SK-N-SH treated with all-trans-retinoic acid at 6 μM for 48 hours (cell line): ENCODE data around the gene KCNMB1.

Experiments used
- ATAC-seq: fragments of 200-7000 bp; cut with Tn5 transposase; 3 replicates; pipeline ENCODE4 v1.9.1; 2020; ENCODE audit warnings: mild to moderate bottlenecking, moderate library complexity
- ARNTL ChIP-seq: fragments of 450-650 bp; formaldehyde crosslinking; IDR thresholded peaks from 2 replicates; pipeline ENCODE4 v1.5.0; 2020; ENCODE audit warnings: low read depth, mild to moderate bottlenecking, moderate library complexity, borderline replicate concordance
- CSDC2 ChIP-seq: fragments of 250-450 bp; sonication (Bioruptor Pico); IDR thresholded peaks from 2 replicates; pipeline ENCODE4 v1.5.0; 2020; ENCODE audit warnings: mild to moderate bottlenecking, moderate library complexity
- CSRNP3 ChIP-seq: fragments of 250-450 bp; sonication (Bioruptor Pico); IDR thresholded peaks from 2 replicates; pipeline ENCODE4 v1.5.1; 2021; ENCODE audit warnings: mild to moderate bottlenecking, moderate library complexity
- ESRRG ChIP-seq: fragments of 250-450 bp; sonication (Bioruptor Pico); IDR thresholded peaks from 2 replicates; pipeline ENCODE4 v1.6.1; 2021; ENCODE audit warnings: mild to moderate bottlenecking
- GLIS3 ChIP-seq: fragments of 250-450 bp; sonication (Bioruptor Pico); IDR thresholded peaks from 2 replicates; pipeline ENCODE4 v1.5.0; 2020; ENCODE audit warnings: mild to moderate bottlenecking, moderate library complexity
- OSR1 ChIP-seq: fragments of 250-450 bp; sonication (Bioruptor Pico); IDR thresholded peaks from 2 replicates; pipeline ENCODE4 v1.8.0; 2022; ENCODE audit warnings: moderate library complexity, mild to moderate bottlenecking, inconsistent platforms
- POU6F1 ChIP-seq: fragments of 250-450 bp; sonication (Bioruptor Pico); IDR thresholded peaks from 2 replicates; pipeline ENCODE4 v1.8.0; 2021; ENCODE audit warnings: low read depth, mild to moderate bottlenecking, moderate library complexity, borderline replicate concordance
- PPARA ChIP-seq: fragments of 250-450 bp; sonication (Bioruptor Pico); IDR thresholded peaks from 2 replicates; pipeline ENCODE4 v1.5.0; 2020; ENCODE audit warnings: mild to moderate bottlenecking, borderline replicate concordance
- RARB ChIP-seq: fragments of 250-450 bp; sonication (Bioruptor Pico); IDR thresholded peaks from 2 replicates; pipeline ENCODE4 v1.8.0; 2021; ENCODE audit warnings: mild to moderate bottlenecking, moderate library complexity
- SNAI2 ChIP-seq: fragments of 250-450 bp; sonication (Bioruptor Pico); IDR thresholded peaks from 2 replicates; pipeline ENCODE4 v1.5.0; 2020; ENCODE audit warnings: mild to moderate bottlenecking, moderate library complexity
- TCF4 ChIP-seq: fragments of 250-450 bp; sonication (Bioruptor Pico); IDR thresholded peaks from 2 replicates; pipeline ENCODE4 v1.8.0; 2021; ENCODE audit warnings: mild to moderate bottlenecking, moderate library complexity, borderline replicate concordance
- TOX ChIP-seq: fragments of 250-450 bp; sonication (Bioruptor Pico); IDR thresholded peaks from 2 replicates; pipeline ENCODE4 v1.8.0; 2021; ENCODE audit warnings: mild to moderate bottlenecking, moderate library complexity, borderline replicate concordance
- ZC3H10 ChIP-seq: fragments of 250-450 bp; sonication (Bioruptor Pico); IDR thresholded peaks from 2 replicates; pipeline ENCODE4 v1.5.1; 2021; ENCODE audit warnings: mild to moderate bottlenecking, moderate library complexity
- ZFP3 ChIP-seq: fragments of 250-450 bp; sonication (Bioruptor Pico); IDR thresholded peaks from 2 replicates; pipeline ENCODE4 v1.5.0; 2020; ENCODE audit warnings: mild to moderate bottlenecking, moderate library complexity
- ZFP30 ChIP-seq: fragments of 450-650 bp; formaldehyde crosslinking; IDR thresholded peaks from 2 replicates; pipeline ENCODE4 v1.5.0; 2022; ENCODE audit warnings: mild to moderate bottlenecking, moderate library complexity
- ZNF565 ChIP-seq: fragments of 450-650 bp; formaldehyde crosslinking; conservative IDR thresholded peaks from 2 replicates; pipeline ENCODE4 v1.5.0; 2020; ENCODE audit warnings: low read depth, mild to moderate bottlenecking, moderate library complexity
- ZNF8 ChIP-seq: fragments of 450-650 bp; formaldehyde crosslinking; IDR thresholded peaks from 2 replicates; pipeline ENCODE4 v1.5.0; 2020; ENCODE audit warnings: mild to moderate bottlenecking, moderate library complexity
- TF ChIP-seq, protein P1 (sequence below): fragments of 250-450 bp; sonication (Bioruptor Pico); IDR thresholded peaks from 2 replicates; pipeline ENCODE4 v1.5.1; 2020; ENCODE audit warnings: low read depth, mild to moderate bottlenecking, moderate library complexity

KCNMB1 gene

DNA sequence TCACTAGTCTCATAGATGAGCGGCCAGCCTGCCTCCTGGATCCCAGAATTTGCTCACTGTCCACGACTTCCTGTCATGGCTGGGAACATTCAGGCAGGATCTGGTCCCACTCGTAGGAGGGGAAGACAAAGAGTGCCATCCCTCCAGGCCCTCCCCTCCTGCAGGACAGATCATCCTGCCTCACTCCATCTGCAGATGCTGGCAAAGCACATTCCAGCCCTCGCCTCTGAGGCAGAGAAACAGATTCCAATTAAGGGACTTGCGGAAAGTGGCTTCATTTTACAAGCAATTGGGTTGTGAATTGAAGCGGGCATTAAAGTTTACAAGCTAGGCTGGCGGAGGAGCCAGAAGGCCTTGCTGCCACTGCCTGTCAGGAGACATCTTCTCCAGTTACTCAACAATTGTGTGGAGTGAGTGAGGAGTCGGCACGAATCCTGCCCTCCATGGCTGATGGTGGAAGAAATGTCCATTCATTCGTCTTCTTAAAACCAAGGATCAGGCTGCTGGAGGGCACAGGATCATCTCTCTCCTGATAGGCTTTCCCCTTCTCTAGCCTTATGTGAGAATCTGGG lies 41.8 kb upstream of the KCNMB1 start:
- no peak for ATAC-seq
- TF ChIP-seq, protein P1, sequence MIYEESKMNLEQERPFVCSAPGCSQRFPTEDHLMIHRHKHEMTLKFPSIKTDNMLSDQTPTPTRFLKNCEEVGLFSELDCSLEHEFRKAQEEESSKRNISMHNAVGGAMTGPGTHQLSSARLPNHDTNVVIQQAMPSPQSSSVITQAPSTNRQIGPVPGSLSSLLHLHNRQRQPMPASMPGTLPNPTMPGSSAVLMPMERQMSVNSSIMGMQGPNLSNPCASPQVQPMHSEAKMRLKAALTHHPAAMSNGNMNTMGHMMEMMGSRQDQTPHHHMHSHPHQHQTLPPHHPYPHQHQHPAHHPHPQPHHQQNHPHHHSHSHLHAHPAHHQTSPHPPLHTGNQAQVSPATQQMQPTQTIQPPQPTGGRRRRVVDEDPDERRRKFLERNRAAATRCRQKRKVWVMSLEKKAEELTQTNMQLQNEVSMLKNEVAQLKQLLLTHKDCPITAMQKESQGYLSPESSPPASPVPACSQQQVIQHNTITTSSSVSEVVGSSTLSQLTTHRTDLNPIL (CRISPR knock-in tag), result no peak
- TF ChIP-seq ZNF8 (no peak), ESRRG (CRISPR knock-in tag) (no peak), ZFP30 (no peak), OSR1 (CRISPR knock-in tag) (no peak), POU6F1 (no peak), SNAI2 (no peak), ARNTL (CRISPR knock-in tag) (no peak), ZC3H10 (CRISPR knock-in tag) (no peak), TOX (CRISPR knock-in tag) (no peak), TCF4 (CRISPR knock-in tag) (no peak)

DNA sequence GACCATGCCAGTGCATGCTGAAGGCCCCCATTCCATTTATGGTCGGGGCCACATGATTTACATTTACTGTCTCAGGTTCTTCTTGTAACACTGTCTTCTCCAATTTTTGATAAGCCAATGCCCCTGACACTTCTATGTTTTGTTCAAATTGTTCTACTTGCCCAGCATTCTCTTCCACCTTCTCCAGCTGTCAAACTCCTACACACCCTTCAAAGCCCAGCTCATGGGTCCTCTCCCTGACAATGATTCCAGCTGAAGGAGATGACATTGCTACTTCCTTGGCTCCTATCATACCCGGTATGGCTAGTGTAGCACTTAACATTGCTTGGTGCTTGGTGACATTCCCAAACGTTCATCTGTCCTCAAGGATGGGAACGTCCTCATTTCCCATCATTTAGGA lies 41.1 kb upstream of the KCNMB1 start:
- peak; percentile 91 for TF ChIP-seq ZFP3 (CRISPR knock-in tag)
- no peak for TF ChIP-seq ZC3H10 (CRISPR knock-in tag)
- ATAC-seq, result no peak

GRCh38 chr5:170429014-170429413 lies 39.8 kb upstream of the KCNMB1 start:
- TF ChIP-seq CSRNP3 (no peak), SNAI2 (no peak), GLIS3 (CRISPR knock-in tag) (no peak), CSDC2 (no peak), ZFP3 (CRISPR knock-in tag) (no peak), ESRRG (CRISPR knock-in tag) (no peak), ZFP30 (no peak)
- TF ChIP-seq, protein P1 (CRISPR knock-in tag), result no peak
- ATAC-seq, result peak; percentile 78

GRCh38 chr5:170427672-170428236 lies 38.6 kb upstream of the KCNMB1 start:
- ATAC-seq, result peak; percentile 43
- no peak for TF ChIP-seq POU6F1
- no peak for TF ChIP-seq TOX (CRISPR knock-in tag)
- TF ChIP-seq, protein P1 (CRISPR knock-in tag), result no peak
- no peak for TF ChIP-seq ZC3H10 (CRISPR knock-in tag)
- no peak for TF ChIP-seq ZNF565 (CRISPR knock-in tag)
- no peak for TF ChIP-seq RARB
- TF ChIP-seq PPARA (CRISPR knock-in tag), result no peak
- TF ChIP-seq ZFP3 (CRISPR knock-in tag), result peak; percentile 99
- TF ChIP-seq TCF4 (CRISPR knock-in tag), result peak; percentile 41; the same call in 1 of the 2 replicates
